Stimulated activated CD8-positive, alpha-beta memory T cell treated with anti-CD3 and anti-CD28 coated beads, Interleukin-7, amount 100 ng/mL, for 48 hours (primary cell): ENCODE measurements around the gene SLC45A1.

Experiments used
- DNase-seq, 2 donors: peaks; one replicate each; pipeline ENCODE4 v3.0.0-alpha.2; 2020; ENCODE audit warnings: low read depth in 1 of 2; ENCODE audit errors: extremely low read depth in 1 of 2

SLC45A1 gene

DNA sequence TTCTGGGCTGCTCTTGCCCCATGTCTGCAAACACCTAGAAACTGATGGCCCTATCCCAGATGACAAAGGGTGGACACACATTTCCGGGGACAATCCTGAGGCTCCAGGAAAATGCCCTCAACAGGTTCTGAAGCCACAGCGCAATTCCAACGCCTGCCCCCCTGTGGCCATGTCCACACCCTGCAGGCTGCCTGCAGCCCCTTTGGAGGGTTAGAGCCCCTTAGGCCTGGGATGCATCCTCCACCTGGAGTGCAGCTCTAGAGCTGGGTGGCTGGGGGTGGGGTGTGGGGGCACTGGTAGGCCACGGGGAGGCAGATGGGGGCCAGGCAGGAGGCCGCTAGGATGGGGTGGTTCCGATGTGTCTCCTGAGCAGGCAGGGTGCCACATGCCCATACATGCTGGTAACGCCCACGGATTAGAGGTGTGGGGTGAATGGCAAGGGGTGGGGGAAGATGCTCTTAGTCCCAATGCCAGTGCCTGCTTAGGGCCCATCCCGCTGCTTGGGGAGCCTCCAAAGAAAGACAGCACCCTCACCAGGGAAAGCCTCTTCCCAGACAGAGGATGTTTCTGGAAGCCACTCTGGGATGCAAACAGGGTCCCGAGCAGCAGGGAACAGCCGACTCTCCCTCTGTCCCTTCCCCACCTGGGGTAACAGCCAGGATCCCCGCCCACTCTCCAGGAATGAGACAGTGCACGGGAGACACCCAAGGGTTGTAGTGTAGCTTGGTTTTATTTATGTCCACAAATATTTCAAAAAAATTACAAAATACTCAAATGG is 34.0 kb downstream of the SLC45A1 start:
- DNase-seq, result no peak

- no peak for DNase-seq
Measured at GRCh38 chr1:8352471-8352845, 34.5 kb downstream of the SLC45A1 start.

DNA sequence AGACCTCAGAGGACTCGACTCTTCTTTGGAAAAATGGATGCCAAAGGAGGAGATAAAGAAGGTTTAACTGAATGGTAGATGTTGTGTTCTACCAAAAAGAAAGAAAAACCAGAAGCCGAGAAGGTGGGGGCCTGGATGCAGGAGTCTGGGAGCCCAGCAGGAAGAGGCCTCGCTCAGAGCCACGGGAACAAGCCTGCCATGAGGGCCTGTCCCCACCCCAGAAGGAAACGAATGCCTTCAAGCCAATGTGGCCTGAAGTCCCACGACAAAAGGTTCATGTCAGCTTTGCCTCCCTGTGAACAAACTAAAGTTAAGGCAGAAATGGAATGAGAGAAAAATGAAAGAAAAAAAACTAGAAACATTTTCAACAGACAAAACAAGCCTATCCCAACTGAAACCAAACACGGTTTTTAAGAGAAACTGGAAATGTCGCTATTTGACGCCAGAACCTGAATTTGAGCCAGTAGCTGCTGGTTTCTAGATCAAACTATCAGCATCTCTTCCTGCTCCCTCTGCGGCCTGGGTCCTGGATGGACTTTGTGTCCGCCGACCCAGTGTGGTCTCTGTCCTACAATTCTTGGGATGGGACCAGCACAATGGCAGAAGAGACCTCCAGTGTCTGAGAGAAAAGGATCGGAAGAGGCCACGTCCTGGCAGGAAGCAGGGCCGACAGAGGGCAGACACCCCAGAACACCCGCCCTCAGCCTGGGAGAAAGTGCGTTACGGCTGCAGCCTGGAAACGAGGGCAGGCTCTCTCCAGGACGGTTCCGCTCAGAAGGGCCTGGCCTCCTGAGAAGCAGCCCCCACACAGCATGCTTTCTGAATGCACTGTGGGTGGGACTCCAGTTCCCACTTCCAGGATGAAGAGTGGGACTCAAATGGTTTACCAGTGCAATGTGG is 35.2 kb downstream of the SLC45A1 start:
- no peak for DNase-seq

DNA sequence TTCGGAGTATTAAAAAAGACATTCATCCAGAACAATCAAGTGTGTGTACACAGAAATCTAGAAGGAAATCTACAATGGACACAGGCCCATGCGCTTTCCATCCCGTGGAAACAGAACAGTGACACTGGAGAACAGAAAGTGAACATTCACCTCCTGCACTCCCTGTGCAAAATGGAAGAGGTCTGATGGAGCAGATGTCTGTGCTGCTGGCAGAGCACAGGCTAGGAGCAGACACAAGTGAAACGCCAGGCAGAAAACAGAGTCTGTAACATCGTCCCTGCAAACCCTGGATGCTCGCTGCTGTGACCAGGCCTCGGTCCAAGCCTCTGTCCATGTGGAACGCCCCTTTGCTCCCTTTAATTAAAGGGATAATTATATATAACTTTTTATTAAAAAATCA is 36.1 kb downstream of the SLC45A1 start:
- DNase-seq, result no peak

- DNase-seq, result no peak
Measured at GRCh38 chr1:8355439-8356255, 37.7 kb downstream of the SLC45A1 start.

DNA sequence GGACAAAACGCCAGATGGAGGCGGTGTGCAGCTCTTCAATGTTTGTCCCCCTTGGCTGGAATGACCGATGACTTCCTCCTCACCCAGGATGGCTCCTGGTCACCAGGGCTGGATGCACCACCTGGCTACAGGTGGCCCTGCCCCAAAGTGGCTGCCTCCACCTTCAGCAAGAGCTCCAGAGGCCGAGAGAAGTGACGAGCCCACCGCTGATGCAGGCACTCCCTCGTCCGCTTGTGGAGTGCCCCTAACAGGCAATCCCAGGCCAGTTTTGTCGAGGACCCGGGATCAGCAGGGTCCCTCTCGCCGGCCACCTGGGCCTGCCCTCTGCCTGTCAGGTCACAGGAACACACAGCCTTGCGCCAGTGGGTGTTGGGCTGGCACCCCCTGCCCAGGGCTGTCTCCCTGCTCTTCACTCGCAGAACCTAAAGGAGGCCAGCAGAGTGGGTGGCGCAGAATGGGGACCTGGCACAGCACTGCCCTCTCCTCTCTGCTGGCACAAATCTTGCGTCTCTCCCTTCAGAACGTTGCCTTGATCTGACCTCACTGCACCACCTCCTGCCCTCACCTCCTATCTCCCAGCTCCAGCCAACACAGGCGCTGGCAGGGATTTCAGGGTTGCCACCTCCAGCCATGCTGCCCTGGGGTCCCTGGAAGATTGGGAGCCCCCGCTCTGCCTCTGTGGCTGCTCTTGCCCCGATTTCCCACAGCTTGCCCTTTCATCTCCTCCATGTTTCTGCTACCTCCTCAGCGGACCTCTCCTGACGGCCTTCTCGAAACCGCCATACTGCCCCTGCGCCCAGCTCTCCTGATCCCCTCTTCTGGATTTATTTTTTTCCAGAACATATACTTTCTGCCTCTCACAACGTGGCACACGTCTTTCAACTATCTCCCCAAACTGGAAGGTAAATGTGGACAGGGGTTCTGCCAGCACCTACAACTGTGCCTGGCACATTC is 38.6 kb downstream of the SLC45A1 start:
- no peak for DNase-seq

DNA sequence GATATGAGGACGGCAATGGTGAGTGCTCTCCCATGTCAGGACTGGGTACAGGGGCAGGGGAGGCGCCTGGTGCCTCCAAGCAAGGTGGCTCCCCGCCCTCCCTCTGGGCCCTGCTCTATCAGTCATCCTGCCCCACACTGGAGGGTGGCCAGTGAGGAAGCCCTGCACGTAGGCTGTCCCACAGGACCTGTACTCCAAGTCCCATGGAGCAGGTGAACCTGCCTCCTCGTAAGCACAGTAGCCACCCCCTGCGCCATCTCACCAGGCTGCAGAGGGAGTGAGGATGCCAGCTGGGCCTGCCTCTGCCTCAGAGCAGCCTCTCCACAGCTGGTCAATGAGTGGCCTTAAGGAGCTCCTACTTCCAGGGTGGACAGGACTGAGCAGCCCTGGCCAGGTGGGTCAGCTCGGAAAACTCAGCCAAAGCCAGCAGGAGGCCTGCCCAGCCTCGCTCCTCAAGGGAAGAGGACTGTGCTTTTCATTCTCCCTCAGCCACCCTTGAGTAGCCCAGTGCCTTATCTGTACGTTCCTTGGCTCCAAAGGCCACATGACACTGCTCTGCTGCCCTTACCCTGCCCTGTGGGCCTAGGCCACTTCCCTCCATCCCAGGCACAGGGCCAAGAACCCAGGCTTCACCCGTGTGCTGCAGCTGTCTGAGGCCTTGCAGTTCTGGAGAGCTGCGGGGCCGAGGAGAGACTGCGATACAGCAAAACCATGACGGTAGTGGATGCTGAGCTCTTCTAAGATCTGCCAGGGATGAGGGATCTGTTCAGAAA is 39.6 kb downstream of the SLC45A1 start:
- no peak for DNase-seq

- DNase-seq, result no peak
Measured at GRCh38 chr1:8358241-8358896, 40.5 kb downstream of the SLC45A1 start.

- DNase-seq, result no peak
Measured at GRCh38 chr1:8358897-8359616, 41.1 kb downstream of the SLC45A1 start.

DNA sequence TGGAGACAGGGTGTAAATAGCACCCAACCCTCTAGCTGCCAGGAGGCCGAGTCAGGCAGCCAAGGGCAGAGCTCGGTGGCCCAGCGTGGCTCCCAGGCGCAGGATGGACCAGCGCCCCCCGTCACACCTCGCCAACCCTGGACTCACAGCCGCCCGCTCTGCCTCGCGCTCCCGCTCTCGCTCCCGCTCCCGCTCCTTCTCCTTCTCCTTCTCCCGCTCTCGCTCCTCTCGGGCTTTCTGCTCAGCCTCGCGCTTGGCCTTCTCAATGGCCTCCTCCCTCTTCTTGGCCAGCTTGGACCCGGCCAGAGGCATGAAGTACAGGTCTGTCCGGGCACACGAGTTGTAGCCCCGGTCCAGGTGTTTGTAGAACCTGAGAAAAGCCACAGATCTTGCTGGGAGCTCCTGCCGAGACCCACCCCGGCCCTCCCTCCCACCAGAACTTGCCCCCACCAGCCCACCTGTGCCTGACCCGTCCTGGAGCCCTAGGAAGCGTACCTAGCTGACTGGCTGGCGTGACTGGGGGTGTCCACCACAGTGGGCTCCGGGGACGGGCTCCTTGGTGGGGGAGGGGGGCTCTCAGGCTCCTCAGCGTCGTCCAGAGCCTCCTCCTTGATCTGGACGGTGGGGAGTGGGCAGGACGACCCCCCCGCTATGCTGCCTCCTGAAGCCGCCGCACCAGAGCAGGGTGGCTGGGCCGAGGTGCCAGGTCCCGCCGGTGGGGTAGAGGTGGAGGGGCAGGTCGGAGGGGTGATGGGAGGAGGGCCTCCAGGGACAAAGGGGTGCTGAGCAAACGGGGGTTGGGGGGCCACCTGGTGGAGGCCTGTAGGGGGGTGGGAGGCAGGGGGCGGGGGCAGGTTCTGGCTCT is 41.9 kb downstream of the SLC45A1 start:
- DNase-seq, result no peak

DNA sequence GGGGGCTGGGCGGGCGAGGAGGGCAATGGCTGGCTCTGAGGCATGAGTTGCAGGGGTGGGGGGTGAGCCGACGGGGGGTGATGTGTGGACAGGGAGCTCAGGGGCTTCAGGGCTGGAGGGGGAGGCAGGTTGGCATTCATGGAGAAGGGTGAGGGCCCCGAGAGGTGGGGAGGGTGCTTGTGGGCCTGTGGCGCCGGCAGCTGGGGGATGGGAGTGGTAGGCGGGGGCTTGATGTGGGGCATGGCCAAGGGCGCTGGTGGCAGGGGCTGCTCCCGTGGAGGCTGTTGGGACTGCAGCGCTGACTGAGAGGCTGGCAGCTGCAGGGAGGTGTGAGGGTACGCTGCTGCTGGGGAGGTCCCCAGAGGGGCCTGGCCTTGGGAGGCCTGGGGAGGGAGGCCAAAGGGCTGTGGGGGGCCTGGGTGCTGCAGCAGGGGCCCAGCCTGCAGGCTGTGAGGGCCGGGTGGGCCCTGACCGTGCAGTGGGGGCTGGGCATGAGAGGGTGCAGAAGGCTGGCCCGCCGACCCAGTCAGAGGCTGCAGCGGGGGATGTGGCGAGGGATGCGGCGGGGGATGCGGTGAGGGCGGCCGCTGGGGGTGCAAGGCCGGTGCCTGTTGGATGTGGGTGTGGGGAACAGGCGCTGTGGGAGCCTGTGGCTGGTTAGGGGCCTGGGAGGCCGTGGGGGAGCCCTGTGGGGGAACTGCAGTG is 42.7 kb downstream of the SLC45A1 start:
- no peak for DNase-seq

GRCh38 chr1:8361198-8361849 is 43.4 kb downstream of the SLC45A1 start:
- no peak for DNase-seq

DNA sequence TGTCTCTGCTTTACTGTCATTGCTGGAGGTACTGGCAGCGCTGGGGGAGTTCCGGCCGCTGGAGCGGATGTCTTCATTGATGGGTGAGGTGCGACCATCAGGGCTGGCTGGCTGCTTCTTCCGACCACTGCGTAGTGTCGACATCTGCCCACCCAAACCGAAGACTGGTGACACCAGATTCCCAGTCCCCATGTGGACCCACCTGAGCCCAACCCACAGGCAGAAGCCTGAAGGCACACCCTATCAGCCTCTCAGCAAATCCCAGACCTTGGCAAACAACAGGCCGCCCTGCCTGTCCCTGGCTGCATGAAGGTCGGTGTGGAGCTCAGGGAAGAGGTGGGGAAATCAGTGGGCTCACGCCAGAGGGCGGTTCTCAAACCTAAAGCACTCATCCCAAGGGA is 44.8 kb downstream of the SLC45A1 start:
- DNase-seq, result no peak

DNA sequence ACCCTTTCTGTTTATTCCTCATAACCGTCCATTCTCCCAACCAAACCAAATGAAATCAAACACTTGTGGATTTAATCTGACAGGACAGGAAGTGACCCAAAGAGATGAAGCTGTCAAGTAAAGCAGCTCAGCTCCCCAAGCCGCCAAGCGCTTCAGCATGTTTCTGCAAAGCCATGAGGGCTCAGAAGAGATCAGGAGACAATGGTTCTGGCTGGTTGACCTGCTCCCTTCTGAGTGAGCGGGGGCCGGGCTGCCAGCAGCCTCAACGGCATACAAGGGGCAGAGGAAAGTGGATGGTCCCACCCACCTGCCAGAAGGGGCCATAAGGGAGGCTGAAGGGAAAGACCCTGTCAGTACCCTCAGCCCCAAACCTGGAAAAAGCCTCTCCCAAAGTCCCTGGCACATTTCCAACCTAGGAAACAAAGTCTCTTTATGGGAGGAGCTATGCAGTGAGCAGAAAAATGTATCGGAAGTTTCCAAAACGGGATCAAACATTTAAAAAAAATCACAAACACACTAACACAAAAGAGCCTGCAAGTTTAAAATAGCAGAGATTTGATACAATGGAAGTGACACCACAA is 45.4 kb downstream of the SLC45A1 start:
- no peak for DNase-seq

DNA sequence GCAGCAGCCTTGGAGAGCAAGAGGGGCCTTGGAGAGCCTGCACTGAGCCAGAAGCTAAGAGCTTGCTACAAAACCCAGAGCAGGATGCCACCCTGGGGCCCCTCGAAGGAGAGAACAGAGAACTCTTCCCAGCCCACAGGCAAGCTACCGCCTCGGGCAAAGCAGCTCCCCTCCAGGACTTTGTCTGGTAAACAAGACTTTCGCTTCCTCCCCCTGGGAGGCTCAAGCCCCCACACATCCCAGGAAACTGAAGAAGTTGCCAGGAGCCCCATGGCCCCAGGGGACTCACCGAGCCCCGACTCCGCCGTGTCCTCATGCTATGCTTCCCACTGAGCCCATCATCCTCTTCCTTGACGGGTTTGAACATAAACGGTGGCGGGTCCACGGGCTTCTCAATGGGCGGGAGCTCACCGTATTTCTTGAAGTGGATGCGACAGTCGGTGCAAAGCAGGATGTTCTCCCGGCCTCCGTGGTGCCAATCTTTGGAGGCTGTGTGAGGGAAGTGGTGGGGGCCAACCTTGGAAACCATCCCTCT is 45.9 kb downstream of the SLC45A1 start:
- DNase-seq, result no peak
